HG03095 (cell line): Measurements from ENCODE around the gene ZCCHC7.
"Not testable (repeated sequence)": the region's sequence is repeated elsewhere in the genome, so short reads cannot be mapped to it uniquely, and the experiment has no call there.

ENCODE experiments used
- ATAC-seq: cut with Tn5 transposase; IDR thresholded peaks from one replicate; pipeline ENCODE4 v1.9.1; 2021; ENCODE audit warnings: moderate library complexity; ENCODE audit not compliant: unreplicated experiment

The ZCCHC7 gene

DNA sequence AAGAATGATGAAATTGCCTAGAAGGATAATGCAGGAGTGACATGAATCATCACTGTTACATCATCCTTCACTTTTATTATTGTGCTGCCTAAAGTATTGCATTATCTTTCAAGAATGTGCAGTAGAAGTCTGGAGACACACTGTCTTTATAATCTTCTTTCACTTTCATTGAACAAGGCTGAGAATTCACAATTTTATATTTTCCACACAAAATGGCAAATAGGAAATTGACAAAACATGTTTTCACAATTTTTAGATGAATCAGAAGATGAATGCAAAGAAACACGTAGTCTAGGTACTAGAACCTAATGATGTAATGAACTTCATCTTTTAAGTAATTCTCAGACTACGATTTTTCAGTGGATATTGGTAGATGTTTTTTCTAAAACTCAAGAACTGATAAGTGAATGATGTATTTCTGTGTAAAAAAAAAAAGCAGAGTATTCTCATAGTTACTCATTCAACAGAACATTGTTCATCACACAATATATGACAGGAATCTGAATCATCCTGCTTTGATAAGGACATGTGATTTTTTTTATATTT is 170.6 kb downstream of the ZCCHC7 start:
- no peak for ATAC-seq

DNA sequence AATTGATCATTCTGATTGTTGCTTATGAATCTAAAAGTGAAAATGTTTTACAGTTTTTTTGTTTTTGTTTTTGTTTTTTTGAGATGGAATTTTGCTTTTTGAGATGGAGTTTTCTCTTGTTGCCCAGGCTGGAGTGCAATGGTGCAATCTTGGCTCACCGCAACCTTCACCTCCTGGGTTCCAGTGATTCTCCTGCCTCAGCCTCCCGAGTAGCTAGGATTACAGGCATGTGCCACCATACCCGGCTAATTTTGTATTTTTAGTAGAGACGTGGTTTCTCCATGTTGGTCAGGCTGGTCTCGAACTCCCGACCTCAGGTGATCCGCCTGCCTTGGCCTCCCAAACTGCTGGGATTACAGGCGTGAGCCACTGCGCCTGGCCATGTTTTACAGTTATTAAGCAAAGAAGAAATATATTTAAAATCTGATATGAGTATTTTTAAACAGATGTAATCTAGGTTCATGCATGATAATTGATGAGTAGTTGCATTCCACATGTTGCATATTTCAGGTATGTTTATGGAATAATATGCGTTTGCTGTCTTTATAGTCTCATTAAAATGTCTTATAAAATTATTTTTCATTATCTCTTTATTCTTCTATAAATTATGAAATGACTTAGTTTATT is 171.4 kb downstream of the ZCCHC7 start:
- not testable (repeated sequence) for ATAC-seq

DNA sequence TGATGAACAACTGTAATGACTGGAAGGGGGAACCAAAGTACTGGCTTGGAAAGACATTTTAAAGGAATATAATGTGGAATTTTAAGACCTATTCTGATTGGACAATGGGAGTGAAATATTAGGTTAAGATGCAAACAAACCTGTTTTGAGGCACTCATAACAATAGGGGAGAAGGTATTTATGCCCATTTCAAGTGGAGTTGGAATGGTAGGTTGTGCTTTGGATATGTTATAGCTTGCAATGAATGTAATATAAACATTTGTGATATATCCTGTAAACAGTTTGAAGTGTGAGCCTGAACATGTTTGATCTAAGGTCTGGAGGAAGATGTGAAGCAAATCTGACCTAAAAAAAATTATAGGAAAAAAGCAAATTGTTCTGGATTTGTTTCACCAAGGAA is 172.5 kb downstream of the ZCCHC7 start:
- ATAC-seq = no peak

DNA sequence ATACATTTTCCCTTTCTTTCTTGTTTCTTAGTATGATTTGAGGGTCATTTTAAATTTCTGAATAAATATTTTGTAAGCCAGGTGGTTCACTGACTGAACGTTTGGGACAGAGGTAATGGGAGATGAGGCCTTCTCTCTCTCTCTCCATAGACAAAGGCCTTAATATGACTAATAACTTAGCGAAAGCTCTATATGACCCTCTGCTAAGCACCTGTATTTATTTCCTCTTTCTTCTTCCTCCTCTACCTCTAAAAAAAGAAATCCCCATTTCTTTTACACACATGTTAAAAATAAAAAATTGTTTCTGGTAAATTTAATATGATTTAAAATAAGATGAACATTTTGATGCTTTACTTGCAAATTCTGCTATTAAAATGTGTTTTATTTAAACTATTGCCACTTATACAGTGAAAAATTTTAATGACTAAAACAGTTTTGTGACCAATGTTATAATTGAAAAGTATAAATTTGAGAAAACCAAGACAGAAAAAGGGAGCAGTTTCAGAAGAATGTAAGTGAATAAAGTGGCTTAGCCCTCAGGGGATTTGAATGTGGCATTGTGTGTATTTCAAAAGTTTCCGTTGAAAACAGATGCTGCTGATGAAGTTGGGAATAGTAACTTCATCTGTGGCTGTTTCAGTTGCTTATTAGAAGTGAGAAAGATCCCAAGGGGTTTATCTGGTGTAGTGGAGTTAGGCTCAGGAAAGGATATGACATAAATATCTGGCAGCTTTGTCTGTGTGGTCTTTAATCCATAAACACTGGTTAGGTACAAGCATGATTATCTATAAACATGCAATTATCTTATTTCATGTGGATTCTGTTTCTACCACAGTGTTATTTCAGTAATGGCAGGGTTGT is 173.5 kb downstream of the ZCCHC7 start:
- peak; percentile 46 for ATAC-seq

DNA sequence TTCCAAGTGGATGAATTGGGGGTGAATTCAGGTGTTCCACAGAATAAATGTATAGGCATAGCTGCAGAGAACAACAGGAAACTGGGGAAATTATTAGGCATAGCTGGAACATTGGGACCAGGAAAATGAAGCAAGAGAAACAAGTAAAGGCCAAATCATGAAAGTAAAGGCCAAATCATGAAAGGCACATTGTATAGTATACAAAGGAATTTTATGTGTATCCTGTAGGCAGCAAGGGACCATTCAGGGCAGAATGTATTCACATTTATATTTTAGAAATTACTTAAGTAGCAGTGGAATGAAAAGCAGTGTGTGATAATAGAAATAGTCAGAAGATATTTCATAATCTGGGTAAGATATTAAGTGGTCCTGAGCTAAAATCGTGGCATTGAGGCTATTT is 174.8 kb downstream of the ZCCHC7 start:
- no peak for ATAC-seq

DNA sequence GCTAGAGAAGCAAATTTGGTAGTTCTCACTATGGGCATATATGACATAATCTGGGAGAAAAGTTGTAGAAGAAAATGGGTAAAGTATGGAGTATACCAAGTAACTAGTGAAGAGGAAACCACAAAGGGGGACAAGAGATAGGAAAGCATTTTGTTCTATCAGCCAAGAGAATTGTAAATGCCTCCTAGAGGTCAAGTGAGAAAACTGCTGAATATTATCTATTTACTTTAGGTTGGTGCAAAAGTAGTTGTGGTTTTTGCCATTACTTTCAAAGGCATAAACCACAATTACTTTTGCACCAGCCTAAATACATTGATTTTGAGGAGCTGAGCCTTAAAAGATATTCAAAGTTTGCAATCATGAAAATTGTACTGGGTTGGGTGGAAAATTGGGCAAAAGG is 175.4 kb downstream of the ZCCHC7 start:
- no peak for ATAC-seq

DNA sequence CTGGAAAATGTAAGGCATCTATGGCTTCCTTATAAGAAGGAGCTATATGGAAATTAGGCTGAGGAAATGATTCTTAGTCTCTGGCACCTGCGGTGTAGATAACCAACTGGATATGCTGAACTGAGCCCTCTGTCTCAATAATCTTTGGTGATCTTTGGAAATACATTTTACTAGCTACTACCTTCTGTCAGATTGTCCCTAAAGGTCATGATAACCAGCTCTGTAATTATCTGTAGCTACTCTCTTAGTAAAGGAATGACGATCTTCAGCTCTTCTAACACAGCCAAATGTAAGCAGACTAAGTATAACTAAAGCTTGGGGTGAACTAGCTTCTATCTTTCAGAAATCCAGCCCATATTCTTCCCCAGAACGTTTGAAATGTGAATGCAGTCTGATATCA is 177.2 kb downstream of the ZCCHC7 start:
- no peak for ATAC-seq

DNA sequence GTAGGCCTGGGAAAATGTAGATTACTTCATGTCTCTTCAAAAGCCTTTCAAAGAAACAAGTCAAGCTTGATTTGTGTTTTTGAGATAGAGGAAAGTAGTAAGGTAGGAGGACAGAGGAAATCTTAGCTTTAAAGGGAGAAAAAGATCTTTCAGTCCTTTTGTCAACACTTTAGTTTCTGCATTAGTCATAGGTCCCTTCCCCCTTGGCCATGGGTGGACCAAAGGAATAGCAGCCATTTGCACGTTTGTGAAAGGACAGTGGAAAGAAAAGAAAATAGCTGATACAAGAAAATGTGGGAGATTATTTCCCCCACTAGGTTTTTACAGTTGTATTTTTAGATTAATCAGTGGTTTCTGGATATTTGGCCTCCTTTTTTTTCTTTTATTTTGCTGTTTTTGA is 180.2 kb downstream of the ZCCHC7 start:
- ATAC-seq = no peak

DNA sequence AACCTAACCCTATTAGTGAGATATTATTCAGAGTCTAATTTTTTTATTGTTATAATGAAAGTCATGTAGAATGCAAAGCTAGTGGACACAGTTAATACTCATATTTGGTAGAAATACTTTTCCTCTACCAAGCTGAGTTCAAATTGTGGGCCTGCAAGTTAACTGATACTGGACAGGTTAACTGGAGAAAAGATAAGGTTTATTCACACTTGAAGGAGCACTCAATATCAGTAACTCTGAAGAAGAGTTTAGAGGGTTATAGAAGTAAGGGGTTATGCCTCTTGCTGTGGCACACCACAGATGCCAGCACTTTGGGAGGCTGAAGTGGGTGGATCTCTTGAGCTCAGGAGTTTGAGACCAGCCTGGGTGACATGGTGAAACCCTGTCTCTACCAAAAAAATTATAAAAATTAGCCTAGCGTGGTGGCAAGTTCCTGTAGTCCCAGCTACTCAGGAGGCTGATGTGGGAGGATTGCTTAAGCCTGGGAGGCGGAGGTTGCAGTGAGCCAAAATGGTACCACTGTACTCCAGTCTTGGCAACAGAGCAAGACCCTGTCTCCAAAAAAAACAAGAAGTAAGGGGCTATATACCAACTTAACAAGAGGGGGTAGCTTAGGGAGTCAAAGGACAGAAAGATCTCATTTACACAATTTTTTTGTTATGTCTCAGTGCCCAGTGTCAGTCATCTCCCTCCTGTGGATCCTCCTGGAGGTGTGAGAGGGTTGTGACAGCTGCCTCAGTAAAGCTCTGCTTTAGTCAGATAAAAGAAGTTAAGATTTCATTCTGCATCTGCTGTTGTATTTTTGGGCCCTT is 180.9 kb downstream of the ZCCHC7 start:
- no peak for ATAC-seq

DNA sequence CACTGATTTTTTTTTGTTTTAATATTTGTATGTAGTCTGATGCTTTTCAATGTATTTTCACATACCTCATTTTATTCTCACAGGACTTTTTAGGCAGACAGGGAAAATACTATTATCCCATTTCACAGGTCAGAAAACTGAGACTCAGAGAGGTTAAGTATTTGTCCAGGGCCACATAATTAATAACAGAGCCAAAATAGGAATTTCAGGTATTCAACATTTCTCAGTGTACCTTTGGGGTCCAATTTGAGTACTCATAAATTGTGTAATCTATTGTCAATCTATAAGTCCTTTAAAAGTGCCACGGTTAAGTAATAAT is 181.4 kb downstream of the ZCCHC7 start:
- no peak for ATAC-seq

DNA sequence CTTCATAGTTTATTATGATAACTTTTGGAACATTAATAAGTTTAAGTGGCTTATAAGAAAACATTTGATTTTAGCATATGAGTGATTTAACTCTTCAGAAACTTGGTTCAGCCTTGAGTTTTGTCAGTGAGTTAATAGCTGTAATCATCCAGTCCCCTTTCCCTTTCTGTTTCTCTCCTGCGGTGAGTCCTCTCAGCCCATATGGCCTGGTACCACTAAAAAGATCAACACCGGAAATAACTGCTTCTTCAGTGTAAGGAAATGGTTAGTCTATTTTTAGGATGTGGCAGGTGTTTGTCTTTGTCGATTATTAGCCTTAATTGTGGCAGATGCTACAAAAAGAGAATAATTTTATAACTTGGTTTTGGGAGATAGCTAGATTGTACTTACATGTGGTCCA is 181.9 kb downstream of the ZCCHC7 start:
- ATAC-seq = peak; percentile 77

DNA sequence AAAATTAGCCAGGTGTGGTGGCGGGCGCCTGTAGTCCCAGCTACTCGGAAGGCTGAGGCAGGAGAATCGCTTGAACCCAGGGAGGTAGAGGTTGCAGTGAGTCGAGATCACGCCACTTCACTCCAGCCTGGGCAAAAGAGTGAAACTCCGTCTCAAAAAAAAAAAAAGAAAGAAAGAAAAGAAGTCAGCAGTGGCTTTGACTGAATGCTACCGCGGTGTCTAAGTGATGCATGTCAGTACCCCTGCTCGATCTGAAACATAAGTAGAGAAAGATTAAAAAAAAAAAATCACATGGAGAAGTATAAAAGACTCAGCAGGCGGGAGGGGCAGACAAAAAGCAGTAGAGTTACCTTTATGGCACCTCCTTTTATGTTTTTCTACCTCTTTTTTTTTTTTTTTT is 182.9 kb downstream of the ZCCHC7 start:
- not testable (repeated sequence) for ATAC-seq

DNA sequence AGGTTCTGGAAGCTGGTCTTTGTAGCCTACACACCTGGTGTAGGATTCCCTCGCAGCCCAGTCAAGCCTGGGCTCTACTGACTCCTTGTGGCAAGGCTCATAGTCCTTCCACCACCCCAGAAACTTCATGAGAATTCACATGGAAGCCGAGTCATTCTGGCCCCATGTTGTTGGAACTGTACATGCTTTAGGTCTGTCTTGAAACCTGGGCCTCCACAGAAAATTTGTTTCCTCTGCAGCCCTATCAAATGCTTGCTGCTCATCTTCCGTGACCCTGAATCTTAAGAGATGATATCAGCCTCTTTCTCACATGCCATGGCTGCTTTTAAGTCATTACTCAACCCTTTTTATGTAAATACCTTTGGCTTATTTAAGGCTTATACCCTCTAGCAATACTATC is 188.8 kb downstream of the ZCCHC7 start:
- no peak for ATAC-seq

DNA sequence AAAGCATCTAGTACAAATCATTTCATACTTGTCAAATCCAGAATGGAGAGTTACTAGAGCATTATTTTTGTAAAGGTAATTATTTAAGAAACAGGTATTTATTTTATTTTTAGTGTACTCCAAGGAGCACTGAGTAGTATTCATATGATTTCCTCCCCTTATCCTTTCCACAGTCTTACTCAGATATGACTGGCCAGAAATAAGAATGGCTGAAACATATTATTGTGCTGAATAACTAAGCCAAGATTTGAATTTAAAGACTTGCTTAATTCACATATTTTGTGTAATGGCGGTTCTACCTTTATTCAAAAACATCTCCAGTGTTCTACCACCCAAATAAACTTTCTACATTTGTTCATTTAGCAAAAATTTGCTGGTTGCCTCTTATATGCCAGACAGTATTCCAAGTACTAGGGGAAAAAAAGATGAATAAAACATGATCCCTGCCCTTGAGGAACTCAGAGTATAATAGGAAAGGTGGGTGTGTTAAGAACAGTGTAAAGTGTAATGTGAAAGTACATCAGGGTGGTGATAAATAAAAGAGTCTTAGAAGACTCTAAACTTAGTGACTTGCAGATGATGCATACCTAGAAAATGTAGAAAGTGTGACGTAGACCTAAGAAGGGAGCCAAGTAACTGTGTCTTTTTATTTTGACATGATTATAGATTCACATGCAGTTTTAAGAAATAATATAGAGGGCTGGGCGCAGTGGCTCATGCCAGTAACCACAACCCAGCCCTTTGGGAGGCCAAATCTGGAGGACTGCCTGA is 191.7 kb downstream of the ZCCHC7 start:
- no peak for ATAC-seq

DNA sequence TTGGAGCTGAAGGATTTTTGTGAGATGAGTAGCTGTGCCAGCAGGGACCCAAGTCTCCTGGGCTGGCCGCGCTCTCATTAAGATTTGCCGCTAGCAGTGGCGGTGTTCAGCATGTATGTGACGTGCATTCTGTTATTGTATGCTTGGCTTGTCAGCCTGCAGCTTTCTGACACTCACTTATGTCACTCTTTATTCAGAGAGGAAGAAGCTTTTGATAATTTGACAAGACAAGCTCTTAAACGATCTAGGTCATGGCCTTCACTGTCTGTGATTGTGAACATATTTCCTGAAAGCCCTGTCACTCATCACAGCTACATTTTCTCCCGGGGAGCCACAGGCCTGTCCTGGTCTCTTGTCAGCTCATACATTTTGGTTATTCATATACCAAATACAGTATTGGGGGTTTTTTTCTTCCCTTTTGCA is 203.9 kb downstream of the ZCCHC7 start:
- ATAC-seq = peak; percentile 64

DNA sequence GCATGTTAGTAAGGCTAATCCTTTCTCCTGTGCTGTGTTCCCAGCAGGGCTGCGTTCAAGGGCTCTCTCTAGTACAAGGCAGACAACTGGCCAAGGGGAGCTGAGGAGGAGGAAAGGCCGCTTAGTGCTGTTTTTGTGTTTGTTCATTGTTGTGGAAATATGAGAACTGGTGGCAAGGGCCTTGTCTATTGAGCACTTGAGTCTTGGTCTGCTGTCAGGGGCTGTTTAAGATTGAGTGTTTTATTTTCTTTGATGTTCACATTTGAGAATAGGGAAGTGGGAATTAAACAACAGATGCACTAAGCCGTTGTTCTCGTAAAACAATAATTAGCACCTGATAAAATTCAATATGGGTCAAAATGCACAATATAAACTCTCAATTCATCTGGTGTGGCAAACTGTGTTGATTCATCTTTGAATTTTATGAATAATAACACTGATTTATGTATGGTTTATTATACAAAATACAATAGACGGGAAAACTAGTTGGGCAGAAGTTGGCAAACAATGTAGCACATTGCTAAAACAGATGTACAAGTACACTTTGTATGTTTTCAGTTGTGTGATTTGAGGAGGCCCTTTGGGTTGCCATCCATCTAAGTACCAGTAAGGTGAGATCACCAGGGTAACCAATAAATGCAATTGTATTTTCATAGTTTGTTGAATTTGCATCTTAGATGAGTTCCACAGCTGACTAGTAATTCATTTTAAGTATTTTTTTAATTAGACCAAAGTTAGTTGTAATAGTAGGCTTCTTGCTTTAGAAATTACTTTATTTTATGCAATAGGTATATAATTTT is 204.5 kb downstream of the ZCCHC7 start:
- ATAC-seq = no peak

DNA sequence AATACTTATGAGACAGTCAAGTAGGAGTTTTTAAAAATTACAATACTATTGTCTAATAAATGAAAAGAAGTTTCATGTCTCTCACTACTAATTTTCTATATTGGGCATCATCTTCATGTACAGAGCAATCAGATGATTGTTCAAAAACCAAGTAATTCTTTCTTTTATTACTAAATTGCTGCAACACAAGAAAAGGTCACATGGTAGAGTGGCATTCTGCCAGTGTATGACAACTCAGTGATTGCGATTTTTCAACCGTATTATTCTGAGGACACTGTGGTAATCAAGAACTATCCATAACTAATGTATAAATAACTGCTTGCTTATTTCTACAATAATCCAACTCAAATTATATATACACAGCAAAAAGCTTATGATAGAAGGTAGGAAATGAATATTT is 205.4 kb downstream of the ZCCHC7 start:
- ATAC-seq = no peak

DNA sequence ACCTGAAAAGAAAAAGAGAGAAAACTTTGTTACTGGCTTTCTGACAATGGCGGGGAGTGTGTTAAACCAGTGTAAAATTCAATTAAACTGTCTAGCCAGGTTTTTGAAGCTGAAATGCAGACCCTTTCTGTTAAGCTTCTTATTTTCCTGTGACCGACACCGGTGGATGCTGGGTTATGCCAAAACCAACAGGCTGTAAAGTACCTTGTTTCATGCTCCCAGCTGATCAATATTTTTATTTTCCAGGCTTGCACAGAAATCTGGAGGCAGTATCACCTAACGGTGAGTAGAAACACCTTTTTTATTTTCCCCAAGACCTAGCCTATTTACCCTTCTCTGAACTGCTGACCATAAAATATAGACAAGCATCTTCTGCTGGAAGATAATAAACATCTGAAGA is 207.2 kb downstream of the ZCCHC7 start:
- ATAC-seq = no peak

DNA sequence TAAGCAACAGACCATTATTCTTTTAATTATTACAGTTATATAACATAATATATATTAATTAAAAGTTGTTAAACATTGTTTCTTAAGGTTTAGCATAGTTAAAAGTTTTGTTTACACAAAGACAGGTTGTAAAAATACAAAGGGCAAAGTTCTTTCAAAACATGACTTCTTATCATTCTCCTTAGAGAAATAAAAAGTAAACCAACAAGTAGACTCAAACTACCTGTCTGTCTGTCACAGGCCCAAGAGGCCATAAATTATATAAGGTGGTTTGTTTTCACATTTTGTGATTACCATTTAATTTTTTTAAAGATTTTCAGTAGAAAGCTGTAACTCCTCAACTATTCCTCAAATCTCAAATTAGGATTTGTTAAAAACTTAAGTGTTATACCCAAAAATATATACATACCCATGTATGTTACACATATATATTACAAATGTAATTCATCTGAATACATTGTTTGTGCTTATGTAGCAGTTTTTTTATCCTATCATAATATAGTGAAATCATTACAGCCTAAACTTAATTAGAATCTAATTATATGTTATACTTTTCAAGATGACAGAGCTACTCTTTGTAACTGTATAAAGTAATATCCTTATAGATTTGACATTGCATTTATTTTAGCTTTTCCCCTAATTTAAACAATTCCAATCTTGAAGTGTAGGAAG is 208.3 kb downstream of the ZCCHC7 start:
- ATAC-seq = no peak
